DND-41 (cell line): ENCODE data around the gene VPS33B.
"Not testable (repeated sequence)": the region's sequence is repeated elsewhere in the genome, so short reads cannot be mapped to it uniquely, and the experiment has no call there.

ENCODE experiments used
- ATAC-seq: fragments of 200-7000 bp; cut with Tn5 transposase; 3 replicates; pipeline ENCODE4 v1.9.1; 2021; ENCODE audit warnings: low read depth; ENCODE audit not compliant: insufficient read depth
- DNase-seq: peaks from one replicate; pipeline ENCODE4 v3.0.0-alpha.2; 2020
- H2AFZ ChIP-seq: 2 replicates; pipeline ENCODE4 v1.6.0; 2012; ENCODE audit warnings: low read depth, low read length
- H3K27ac ChIP-seq: 2 replicates; pipeline ENCODE4 v1.5.1; 2012; ENCODE audit warnings: low read length, inconsistent platforms
- H3K27me3 ChIP-seq: fragments of 200-600 bp; sonication (generic); 2 replicates; pipeline ENCODE4 v1.6.0; 2012; ENCODE audit warnings: low read length, mild to moderate bottlenecking, inconsistent platforms; ENCODE audit not compliant: insufficient read depth, poor library complexity
- H3K36me3 ChIP-seq: 2 replicates; pipeline ENCODE4 v1.5.1; 2012; ENCODE audit warnings: low read length, inconsistent platforms; ENCODE audit not compliant: insufficient read depth
- H3K4me1 ChIP-seq: 2 replicates; pipeline ENCODE4 v1.5.1; 2012; ENCODE audit warnings: mild to moderate bottlenecking, low read length; ENCODE audit not compliant: insufficient read depth
- H3K4me2 ChIP-seq: 2 replicates; pipeline ENCODE4 v1.6.0; 2012; ENCODE audit warnings: mild to moderate bottlenecking, moderate library complexity, low read length, inconsistent platforms; ENCODE audit not compliant: insufficient read depth
- H3K4me3 ChIP-seq, 2 experiments: fragments of 200-600 bp in 1 of 2; shearing (Covaris generic) in 1 of 2; 2 replicates each; pipeline ENCODE4 v1.5.1; 2012 to 2016; ENCODE audit warnings: inconsistent platforms in 2 of 2, low read length in 2 of 2, mild to moderate bottlenecking in 2 of 2, low read depth in 1 of 2, moderate library complexity in 1 of 2
- H3K79me2 ChIP-seq: 2 replicates; pipeline ENCODE4 v1.6.0; 2012; ENCODE audit warnings: low read length, inconsistent platforms; ENCODE audit not compliant: insufficient read depth
- H3K9ac ChIP-seq: 2 replicates; pipeline ENCODE4 v1.6.0; 2012; ENCODE audit warnings: low read depth, mild to moderate bottlenecking, inconsistent platforms, low read length, moderate library complexity
- H3K9me3 ChIP-seq: 2 replicates; pipeline ENCODE4 v1.5.1; 2012; ENCODE audit warnings: low read length, moderate library complexity, mild to moderate bottlenecking, inconsistent platforms; ENCODE audit not compliant: insufficient read depth, severe bottlenecking
- H4K20me1 ChIP-seq: 2 replicates; pipeline ENCODE4 v1.6.0; 2012; ENCODE audit warnings: low read length; ENCODE audit not compliant: insufficient read depth
- CTCF ChIP-seq: IDR thresholded peaks from 2 replicates; pipeline ENCODE4 v1.5.1; 2012; ENCODE audit warnings: borderline replicate concordance, low read length, moderate library complexity, mild to moderate bottlenecking; ENCODE audit not compliant: poor library complexity, severe bottlenecking; ENCODE audit errors: extremely low read depth
- EZH2 ChIP-seq: IDR thresholded peaks from 3 replicates; pipeline ENCODE4 v1.6.1; 2012; ENCODE audit warnings: borderline replicate concordance, low read depth, mild to moderate bottlenecking, moderate library complexity, low read length, inconsistent platforms; ENCODE audit not compliant: severe bottlenecking

Gene VPS33B

DNA sequence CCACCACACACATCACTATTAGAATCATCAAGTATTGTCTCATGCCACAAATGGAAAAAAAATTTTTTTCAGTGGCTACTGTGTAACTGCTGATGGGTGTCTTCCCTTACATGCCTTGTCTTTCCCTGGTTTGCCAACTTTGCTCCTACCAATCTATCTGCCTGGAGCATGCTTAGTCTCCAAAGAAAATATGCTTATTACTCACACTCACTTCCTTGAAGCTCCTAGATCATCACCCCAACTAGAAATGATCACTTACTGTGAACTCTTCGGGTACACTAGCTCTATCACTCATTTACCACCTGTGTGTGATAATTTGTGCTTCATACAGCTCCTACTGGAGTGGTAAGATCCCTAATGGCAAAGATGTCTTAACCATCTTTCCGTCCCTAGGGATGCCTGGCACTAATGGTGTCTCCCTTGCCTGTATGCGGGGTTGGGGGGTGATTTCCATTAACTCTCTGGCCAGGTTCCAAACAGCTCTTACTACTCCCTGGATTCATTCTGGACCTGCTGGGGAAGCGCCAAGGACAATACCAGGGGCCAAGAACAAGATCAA lies 799 bp downstream of the VPS33B start:
- peak overlapping the region; percentile 80 for H3K27ac ChIP-seq

DNA sequence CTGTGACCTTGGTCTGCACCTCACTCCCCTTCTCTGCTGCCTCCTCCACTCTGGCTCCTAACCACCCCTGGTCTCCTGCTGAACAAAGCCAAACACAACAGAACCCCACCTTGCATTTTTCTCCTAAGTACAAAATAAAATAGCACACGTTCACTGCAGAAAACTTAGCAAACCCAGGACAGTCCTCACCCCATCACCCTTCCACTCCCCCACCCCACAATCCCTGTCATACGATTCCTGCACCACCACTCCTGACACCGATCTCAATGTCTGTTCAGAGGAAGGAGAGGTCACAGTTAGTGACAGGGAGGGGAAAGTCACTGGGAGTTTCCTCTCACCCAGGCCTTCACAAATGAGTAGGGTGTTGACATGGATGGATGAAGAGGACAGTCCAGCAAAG lies 4.2 kb downstream of the VPS33B start:
- Histone ChIP-seq H3K27ac (no peak overlapping the region), H4K20me1 (0 out of 2 replicates have a peak, but pooled peaks cover 2% of the 10 kb centered on the region), H3K4me2 (no peak overlapping the region), H3K9me3 (no peaks in the 10 kb centered on the region), H3K4me1 (peaks cover 26% of the 10 kb centered on the region), H3K36me3 (peaks cover 21% of the 10 kb centered on the region), H3K79me2 (peaks cover 50% of the 10 kb centered on the region), H3K4me3 (no peak overlapping the region), H3K9ac (no peak overlapping the region), H2AFZ (no peak overlapping the region), H3K27me3 (no peaks in the 10 kb centered on the region)
- no peak for TF ChIP-seq CTCF
- no peak for TF ChIP-seq EZH2
- no peak for DNase-seq
- ATAC-seq: no peak

More for the DNA sequence above, 799 bp downstream of the VPS33B start:
- peak overlapping the region; percentile 94 for H3K4me2 ChIP-seq
- no peaks in the 10 kb centered on the region for H3K27me3 ChIP-seq
- H3K36me3 ChIP-seq: peaks cover 11% of the 10 kb centered on the region
- TF ChIP-seq CTCF: no peak
- TF ChIP-seq EZH2: no peak
- peaks cover 49% of the 10 kb centered on the region for H3K79me2 ChIP-seq
- ATAC-seq (peak; percentile 6; the same call in 1 of the 3 replicates), DNase-seq (no peak)
- 0 out of 2 replicates have a peak, but pooled peaks cover 2% of the 10 kb centered on the region for H4K20me1 ChIP-seq
- H3K9me3 ChIP-seq: no peaks in the 10 kb centered on the region
- H3K9ac ChIP-seq: peak overlapping the region; percentile 87
- peak overlapping the region; percentile 79 for H2AFZ ChIP-seq
- peaks cover 33% of the 10 kb centered on the region for H3K4me1 ChIP-seq
- H3K4me3 ChIP-seq: peak overlapping the region; percentile 76 to 88

GRCh38 chr15:91017716-91018115 lies 4.7 kb downstream of the VPS33B start:
- no peak overlapping the region for H2AFZ ChIP-seq
- 0 out of 2 replicates have a peak, but pooled peaks cover 2% of the 10 kb centered on the region for H4K20me1 ChIP-seq
- peaks cover 24% of the 10 kb centered on the region for H3K36me3 ChIP-seq
- ATAC-seq: no peak
- H3K9ac ChIP-seq: no peak overlapping the region
- no peak overlapping the region for H3K27ac ChIP-seq
- H3K9me3 ChIP-seq: no peaks in the 10 kb centered on the region
- no peak for DNase-seq
- no peaks in the 10 kb centered on the region for H3K27me3 ChIP-seq
- peaks cover 46% of the 10 kb centered on the region for H3K79me2 ChIP-seq
- H3K4me1 ChIP-seq: peaks cover 22% of the 10 kb centered on the region
- TF ChIP-seq EZH2 (no peak), CTCF (no peak)
- H3K4me3 ChIP-seq: no peak overlapping the region
- H3K4me2 ChIP-seq: no peak overlapping the region

DNA sequence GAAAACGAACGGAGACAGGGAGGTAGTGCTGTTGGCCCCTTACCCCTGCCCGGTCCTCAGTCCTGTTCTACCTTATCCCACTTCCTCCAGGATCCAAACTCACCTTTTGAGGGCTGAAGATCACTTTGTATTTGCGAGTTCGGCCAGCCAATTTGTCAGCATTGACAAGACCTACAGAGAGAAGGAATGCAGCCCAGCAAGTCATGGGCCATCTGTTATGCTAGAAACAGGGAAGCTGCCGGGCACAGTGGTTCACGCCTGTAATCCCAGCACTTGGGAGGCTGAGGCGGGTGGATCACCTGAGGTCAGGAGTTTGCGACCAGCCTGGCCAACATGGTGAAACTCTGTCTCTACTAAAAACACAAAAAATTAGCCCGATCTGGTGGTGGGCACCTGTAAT lies 8.7 kb downstream of the VPS33B start:
- not testable (repeated sequence) for ATAC-seq, H3K4me1 ChIP-seq, H4K20me1 ChIP-seq, H3K4me2 ChIP-seq, H2AFZ ChIP-seq, H3K4me3 ChIP-seq, DNase-seq, H3K9me3 ChIP-seq, H3K9ac ChIP-seq, H3K27me3 ChIP-seq, H3K27ac ChIP-seq
- Histone ChIP-seq H3K79me2 (peaks cover 11% of the 10 kb centered on the region), H3K36me3 (peaks cover 47% of the 10 kb centered on the region)
